Measurements from ENCODE around the gene S100A1. TPM values are rescaled to one million over a fixed set of nuclear protein-coding genes. Genes with fewer than 3 reads are reported as not detected.

Gene S100A1
- total RNA-seq, 3 donors from 2014 or later (not counting 1 experiment from before 2014, with no cell fraction given), result not detected

DNA sequence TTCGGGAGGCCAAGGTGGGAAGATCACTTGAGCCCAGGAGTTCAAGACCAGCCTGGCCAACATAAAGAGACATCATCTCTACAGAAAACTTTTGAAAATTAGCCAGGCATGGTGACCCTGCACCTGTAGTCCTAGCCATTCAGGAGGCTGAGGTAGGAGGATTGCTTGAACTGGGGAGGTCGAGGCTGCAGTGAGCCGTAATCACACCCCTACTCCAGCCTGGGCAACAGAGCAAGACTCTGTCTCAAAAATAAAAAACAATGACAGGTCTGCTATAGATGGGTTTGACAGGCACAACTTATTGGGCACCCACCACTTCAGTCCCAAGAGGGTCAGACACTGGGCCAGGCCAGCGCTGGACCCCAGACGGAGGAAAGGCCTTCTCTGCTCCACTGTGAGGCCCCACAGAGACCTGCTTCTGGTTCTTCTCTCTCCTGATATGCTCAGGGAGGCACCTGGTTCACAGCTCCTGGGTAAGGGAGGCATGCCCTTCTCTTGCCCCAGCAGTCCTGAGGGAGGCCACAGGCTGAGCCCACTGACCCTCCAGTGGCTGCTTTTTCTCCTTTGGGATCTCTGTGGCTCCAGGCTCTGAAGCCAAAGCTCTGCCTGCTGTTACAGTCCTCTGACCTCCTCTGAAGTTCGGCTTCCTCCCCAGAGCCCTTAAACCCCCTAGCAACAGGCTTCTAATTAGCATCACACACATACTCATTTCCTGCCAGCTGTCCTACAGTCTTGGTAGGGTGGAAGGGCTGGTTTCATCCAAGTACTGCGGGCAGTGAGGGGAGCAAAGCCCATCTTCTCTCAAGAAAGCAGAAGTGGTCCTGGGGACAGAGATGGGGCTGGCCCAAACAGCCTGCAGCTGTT lies 29.7 kb upstream of the S100A1 start:
- Mint-ChIP-seq H3K4me1 (no peaks in the 10 kb centered on the region), H3K27me3 (ENCODE audit: low read depth in 2 of 2) (peaks cover 0 to 2% of the 10 kb centered on the region in 2 donors), H3K27ac (no peak overlapping the region), H3K36me3 (no peaks in the 10 kb centered on the region), H3K9me3 (no peaks in the 10 kb centered on the region), H3K4me3 (no peak overlapping the region)
- Histone ChIP-seq H3K27me3 (ENCODE audit: control insufficient read depth, insufficient read depth, low read length) (no peaks in the 10 kb centered on the region), H3K36me3 (ENCODE audit: control insufficient read depth, insufficient read depth, low read length) (no peaks in the 10 kb centered on the region), H3K4me1 (ENCODE audit: control insufficient read depth, insufficient read depth, low read length) (peaks cover 14% of the 10 kb centered on the region), H3K4me3 (ENCODE audit: low read length) (no peak overlapping the region), H3K9me3 (ENCODE audit: control insufficient read depth, insufficient read depth, low read length) (no peaks in the 10 kb centered on the region), H3K27ac (ENCODE audit: low read length) (peak overlapping the region; percentile 67)
- intact Hi-C loops (cut with micrococcal nuclease), result no loop called here
- DNase-seq (peak in 1 of 2 donors; percentile 34), ATAC-seq (peak in 2 of 3 donors; percentile 24 to 45)
- TF ChIP-seq, protein P1, sequence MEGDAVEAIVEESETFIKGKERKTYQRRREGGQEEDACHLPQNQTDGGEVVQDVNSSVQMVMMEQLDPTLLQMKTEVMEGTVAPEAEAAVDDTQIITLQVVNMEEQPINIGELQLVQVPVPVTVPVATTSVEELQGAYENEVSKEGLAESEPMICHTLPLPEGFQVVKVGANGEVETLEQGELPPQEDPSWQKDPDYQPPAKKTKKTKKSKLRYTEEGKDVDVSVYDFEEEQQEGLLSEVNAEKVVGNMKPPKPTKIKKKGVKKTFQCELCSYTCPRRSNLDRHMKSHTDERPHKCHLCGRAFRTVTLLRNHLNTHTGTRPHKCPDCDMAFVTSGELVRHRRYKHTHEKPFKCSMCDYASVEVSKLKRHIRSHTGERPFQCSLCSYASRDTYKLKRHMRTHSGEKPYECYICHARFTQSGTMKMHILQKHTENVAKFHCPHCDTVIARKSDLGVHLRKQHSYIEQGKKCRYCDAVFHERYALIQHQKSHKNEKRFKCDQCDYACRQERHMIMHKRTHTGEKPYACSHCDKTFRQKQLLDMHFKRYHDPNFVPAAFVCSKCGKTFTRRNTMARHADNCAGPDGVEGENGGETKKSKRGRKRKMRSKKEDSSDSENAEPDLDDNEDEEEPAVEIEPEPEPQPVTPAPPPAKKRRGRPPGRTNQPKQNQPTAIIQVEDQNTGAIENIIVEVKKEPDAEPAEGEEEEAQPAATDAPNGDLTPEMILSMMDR (IDR thresholded peaks at IDR 0.05), result no peak
- WGBS (ENCODE audit: insufficient coverage), result 55% methylated on average over 7 of the region's 7 CpGs

DNA sequence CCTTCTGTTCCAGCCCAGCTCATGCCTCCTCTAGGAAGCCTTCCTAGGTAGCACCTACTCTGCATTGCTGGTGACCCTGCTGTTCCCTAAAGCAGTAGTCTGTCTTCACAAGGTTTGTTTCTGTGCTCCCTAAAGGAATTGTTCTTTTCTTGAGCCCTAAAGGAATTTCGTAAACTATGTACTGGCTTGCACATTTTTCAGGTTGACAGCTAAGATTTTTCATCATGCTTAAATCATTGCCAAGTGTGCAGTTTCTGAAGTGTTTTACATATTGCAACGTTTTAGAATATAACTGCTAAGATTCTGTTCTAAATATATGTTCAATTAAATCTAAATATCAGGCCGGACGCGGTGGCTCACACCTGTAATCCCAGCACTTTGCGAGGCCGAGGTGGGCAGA lies 28.4 kb upstream of the S100A1 start:
- Mint-ChIP-seq H3K27ac (no peak overlapping the region), H3K36me3 (no peaks in the 10 kb centered on the region), H3K4me3 (no peak overlapping the region), H3K4me1 (no peaks in the 10 kb centered on the region), H3K9me3 (no peaks in the 10 kb centered on the region), H3K27me3 (ENCODE audit: low read depth in 2 of 2) (peaks cover 0 to 2% of the 10 kb centered on the region in 2 donors)
- ATAC-seq, result no peak
- H3K9me3 ChIP-seq (ENCODE audit: control insufficient read depth, insufficient read depth, low read length), result no peaks in the 10 kb centered on the region
- intact Hi-C loops (cut with micrococcal nuclease), result no loop called here
- no peak overlapping the region for H3K27ac ChIP-seq (ENCODE audit: low read length)
- no peak for DNase-seq
- no peaks in the 10 kb centered on the region for H3K36me3 ChIP-seq (ENCODE audit: control insufficient read depth, insufficient read depth, low read length)
- 100% methylated on average over 3 of the region's 7 CpGs for WGBS (ENCODE audit: insufficient coverage)
- TF ChIP-seq, protein P1 (IDR thresholded peaks at IDR 0.05), result no peak
- H3K4me3 ChIP-seq (ENCODE audit: low read length), result no peak overlapping the region
- H3K27me3 ChIP-seq (ENCODE audit: control insufficient read depth, insufficient read depth, low read length), result no peaks in the 10 kb centered on the region
- H3K4me1 ChIP-seq (ENCODE audit: control insufficient read depth, insufficient read depth, low read length), result peaks cover 14% of the 10 kb centered on the region

DNA sequence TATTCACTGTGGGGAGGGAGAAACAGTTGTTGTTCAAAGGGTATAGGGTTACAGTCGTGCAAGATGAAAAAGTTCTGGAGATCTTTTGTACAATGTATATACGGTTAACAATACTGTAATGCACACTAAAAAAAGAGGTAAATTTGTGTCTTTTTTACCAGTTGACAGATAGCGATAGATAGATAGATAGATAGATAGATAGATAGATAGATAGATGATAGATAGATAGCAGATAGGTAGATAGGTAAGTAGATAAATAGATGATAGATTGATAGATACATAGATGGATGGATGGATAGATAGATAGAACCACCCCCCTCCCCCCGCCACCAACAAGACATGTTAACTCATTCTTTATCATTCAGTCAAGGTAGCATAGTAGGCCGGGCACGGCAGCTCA lies 25.5 kb upstream of the S100A1 start:
- Mint-ChIP-seq H3K27me3 (ENCODE audit: low read depth in 2 of 2) (peaks cover 2 to 5% of the 10 kb centered on the region in 2 donors), H3K36me3 (no peaks in the 10 kb centered on the region), H3K4me3 (no peak overlapping the region), H3K9me3 (no peaks in the 10 kb centered on the region), H3K27ac (no peak overlapping the region), H3K4me1 (no peaks in the 10 kb centered on the region)
- no peak overlapping the region for H3K27ac ChIP-seq (ENCODE audit: low read length)
- H3K27me3 ChIP-seq (ENCODE audit: control insufficient read depth, insufficient read depth, low read length), result no peaks in the 10 kb centered on the region
- no peak overlapping the region for H3K4me3 ChIP-seq (ENCODE audit: low read length)
- peaks cover 14% of the 10 kb centered on the region for H3K4me1 ChIP-seq (ENCODE audit: control insufficient read depth, insufficient read depth, low read length)
- H3K9me3 ChIP-seq (ENCODE audit: control insufficient read depth, insufficient read depth, low read length), result no peaks in the 10 kb centered on the region
- TF ChIP-seq, protein P1 (IDR thresholded peaks at IDR 0.05), result no peak
- intact Hi-C loops (cut with micrococcal nuclease), result no loop called here
- H3K36me3 ChIP-seq (ENCODE audit: control insufficient read depth, insufficient read depth, low read length), result no peaks in the 10 kb centered on the region
- WGBS (ENCODE audit: insufficient coverage), result 82% methylated on average over 5 of the region's 6 CpGs
- ATAC-seq (no peak), DNase-seq (no peak)

Measured in natural killer cell (primary cell).